Measurements from ENCODE around the gene ADAMTSL4.
A peak's percentile ranks its signal among the peaks of the same experiment; 100 is the strongest.
"Not testable (repeated sequence)": the region's sequence is repeated elsewhere in the genome, so short reads cannot be mapped to it uniquely, and the experiment has no call there.

The ADAMTSL4 gene

DNA sequence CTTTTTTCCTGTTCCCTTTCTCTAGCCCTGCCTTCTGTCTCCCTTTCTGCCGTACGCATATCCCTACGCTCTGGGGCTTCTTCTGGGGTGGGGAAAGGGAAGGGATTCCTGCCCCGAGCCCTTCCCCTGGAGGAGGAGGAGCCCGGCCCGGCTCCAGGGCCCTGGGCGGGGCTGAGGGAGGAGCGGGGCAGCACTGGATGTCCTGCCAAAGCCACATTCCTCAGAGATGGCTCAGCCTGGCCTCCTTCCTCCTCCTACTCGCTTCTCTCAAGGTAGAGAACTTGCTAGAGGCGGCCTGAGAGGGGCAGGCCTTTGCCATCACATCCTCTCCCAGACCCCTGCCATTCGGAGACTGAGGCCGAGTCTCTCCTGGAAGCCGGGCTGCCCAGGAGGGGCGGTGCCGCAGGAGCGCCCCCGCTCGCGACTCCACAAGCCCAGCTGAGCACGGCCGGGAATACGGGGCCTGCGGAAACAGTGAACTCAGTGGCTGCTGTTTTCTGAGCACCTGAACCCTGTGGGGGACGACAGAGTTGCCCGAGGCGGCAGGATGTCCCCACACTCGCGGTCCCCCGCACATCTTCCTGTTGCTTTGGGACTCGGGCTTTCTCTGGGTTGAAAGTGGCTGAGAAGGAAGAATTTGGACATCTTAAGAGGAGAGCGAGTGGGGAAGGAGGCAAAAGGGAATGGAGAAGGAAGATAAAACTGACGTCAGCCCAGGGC, 12.2 kb downstream of the ADAMTSL4 start:
- Mint-ChIP-seq H3K9me3 (no peaks in the 10 kb centered on the region), H3K4me1 (peaks cover 51% of the 10 kb centered on the region), H3K27ac (peak overlapping the region; percentile 100), H3K4me3 (peak overlapping the region; percentile 86 to 88 (median 88)), H3K36me3 (ENCODE audit: low read depth) (no peaks in the 10 kb centered on the region), H3K27me3 (ENCODE audit: low read depth) (no peaks in the 10 kb centered on the region)
- TF ChIP-seq, protein P1, sequence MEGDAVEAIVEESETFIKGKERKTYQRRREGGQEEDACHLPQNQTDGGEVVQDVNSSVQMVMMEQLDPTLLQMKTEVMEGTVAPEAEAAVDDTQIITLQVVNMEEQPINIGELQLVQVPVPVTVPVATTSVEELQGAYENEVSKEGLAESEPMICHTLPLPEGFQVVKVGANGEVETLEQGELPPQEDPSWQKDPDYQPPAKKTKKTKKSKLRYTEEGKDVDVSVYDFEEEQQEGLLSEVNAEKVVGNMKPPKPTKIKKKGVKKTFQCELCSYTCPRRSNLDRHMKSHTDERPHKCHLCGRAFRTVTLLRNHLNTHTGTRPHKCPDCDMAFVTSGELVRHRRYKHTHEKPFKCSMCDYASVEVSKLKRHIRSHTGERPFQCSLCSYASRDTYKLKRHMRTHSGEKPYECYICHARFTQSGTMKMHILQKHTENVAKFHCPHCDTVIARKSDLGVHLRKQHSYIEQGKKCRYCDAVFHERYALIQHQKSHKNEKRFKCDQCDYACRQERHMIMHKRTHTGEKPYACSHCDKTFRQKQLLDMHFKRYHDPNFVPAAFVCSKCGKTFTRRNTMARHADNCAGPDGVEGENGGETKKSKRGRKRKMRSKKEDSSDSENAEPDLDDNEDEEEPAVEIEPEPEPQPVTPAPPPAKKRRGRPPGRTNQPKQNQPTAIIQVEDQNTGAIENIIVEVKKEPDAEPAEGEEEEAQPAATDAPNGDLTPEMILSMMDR (IDR thresholded peaks at IDR 0.05; ENCODE audit: unreplicated experiment in 3 of 3): peak in 2 of 3 experiments; percentile 6 to 29

DNA sequence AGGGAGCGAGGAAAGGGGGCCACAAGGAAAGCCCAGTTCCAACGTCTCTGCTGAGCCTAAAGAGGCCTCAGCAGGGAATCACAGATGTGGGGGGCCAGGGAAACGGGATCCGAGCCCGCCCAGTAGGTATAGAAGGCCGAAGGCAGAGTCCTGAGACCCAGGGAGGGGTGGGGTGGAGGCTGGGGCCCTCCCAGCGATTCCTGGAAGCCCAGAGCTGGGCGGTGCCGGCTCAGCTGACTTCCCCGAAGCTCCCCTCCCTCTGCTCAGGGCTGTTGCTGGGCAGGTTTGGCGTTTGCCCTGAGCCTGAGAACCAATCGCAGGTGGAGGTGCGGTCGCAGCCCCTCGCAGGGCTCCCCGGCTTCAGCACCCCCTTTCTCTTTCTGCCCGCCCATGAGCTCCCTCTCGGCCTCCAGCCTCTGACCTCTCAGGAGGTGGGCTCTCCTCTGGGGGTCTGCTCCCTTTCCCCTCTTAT, 12.8 kb downstream of the ADAMTSL4 start:
- Mint-ChIP-seq H3K9me3 (no peaks in the 10 kb centered on the region), H3K36me3 (ENCODE audit: low read depth) (no peaks in the 10 kb centered on the region), H3K4me3 (peak overlapping the region; percentile 86 to 88 (median 88)), H3K27me3 (ENCODE audit: low read depth) (no peaks in the 10 kb centered on the region), H3K27ac (peak overlapping the region; percentile 100), H3K4me1 (peaks cover 52% of the 10 kb centered on the region)
- TF ChIP-seq, protein P1 (IDR thresholded peaks at IDR 0.05; ENCODE audit: unreplicated experiment in 3 of 3): no peak

DNA sequence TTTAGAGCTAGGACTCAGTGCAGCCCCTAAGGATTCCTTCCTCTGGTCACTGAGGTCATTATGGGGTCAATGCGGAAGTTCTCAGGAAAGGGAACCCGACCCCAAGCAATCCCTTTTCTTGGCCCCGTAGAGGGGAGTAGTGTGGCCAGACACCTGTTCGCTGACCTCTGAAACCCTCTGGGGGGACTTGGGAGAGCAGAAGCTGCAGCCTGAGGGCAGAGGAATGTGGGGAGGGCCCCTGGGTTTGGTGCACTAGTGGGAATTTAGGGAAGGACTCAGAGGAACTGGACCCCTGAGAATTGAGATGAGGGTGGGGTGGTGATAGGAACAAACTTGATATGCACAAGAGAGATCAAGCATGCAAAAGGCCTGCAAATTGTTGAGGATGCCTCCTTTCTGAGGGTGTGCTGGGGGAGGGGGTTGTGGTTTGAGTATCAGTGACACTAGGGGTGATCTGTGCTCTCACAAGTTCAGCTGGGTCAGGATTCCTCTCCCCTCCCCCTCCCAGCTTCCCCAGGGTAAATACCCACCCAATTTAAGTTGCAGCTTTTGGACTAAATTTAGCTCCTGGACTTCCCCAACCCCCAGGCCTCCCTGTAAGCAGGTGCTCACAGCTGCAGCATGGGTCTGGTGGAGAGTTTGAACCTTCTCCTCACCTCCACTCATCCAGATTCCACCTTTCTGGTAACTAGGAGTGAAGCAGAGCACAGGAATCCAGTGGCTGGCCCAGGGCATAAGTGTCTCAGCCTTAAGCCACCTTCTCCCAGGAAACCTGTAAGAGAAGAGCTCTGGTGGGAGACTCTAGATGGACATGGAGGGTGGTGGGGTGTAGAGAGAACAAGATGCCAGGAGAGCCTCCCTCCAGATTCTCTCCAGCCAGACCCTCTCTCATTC, 13.5 kb downstream of the ADAMTSL4 start:
- peak overlapping the region; percentile 86 to 88 (median 88) for H3K4me3 Mint-ChIP-seq
- TF ChIP-seq, protein P1 (IDR thresholded peaks at IDR 0.05; ENCODE audit: unreplicated experiment in 3 of 3): no peak
- no peaks in the 10 kb centered on the region for H3K27me3 Mint-ChIP-seq (ENCODE audit: low read depth)
- peaks cover 59% of the 10 kb centered on the region for H3K4me1 Mint-ChIP-seq
- H3K36me3 Mint-ChIP-seq (ENCODE audit: low read depth): no peaks in the 10 kb centered on the region
- H3K27ac Mint-ChIP-seq: peak overlapping the region; percentile 100
- no peaks in the 10 kb centered on the region for H3K9me3 Mint-ChIP-seq

DNA sequence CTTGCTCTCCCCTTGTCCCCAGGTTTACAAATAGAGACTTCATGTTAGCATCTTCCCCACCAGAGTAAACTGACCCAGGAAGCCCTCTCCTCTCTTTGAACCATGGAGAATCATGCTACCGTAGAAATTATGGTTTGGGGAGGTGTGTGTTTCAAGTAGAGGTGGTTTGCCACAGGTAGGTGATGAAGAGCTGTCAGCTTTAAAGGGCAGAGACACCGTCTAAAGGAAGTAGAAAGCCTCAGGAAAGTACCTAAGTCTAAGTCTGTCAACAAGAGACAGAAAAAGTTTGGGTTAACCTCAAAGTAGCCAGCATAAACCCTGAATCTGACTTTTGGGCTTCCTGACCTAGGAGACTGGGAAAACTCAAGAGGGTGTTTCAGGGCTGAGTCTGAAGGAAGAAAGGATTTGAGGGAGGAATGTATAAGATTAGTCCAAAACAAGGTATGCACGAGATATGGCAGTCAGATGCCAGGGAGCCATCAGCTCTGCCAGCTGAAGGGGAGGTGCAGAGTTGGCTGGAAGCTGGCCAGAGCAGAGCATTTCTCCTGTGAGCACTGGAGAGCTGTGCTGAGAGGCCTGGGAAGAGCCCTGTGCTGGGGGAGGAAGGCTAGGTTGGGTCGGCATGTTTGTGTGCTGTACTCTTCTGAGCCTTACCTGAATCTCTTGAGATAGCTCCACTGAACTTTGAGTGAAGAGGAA, 14.3 kb downstream of the ADAMTSL4 start:
- Mint-ChIP-seq H3K36me3 (ENCODE audit: low read depth) (no peaks in the 10 kb centered on the region), H3K4me3 (peak overlapping the region; percentile 13 to 88 (median 86)), H3K4me1 (peaks cover 67% of the 10 kb centered on the region), H3K9me3 (no peaks in the 10 kb centered on the region), H3K27ac (peak overlapping the region; percentile 100), H3K27me3 (ENCODE audit: low read depth) (no peaks in the 10 kb centered on the region)
- TF ChIP-seq, protein P1 (IDR thresholded peaks at IDR 0.05; ENCODE audit: unreplicated experiment in 3 of 3): no peak

DNA sequence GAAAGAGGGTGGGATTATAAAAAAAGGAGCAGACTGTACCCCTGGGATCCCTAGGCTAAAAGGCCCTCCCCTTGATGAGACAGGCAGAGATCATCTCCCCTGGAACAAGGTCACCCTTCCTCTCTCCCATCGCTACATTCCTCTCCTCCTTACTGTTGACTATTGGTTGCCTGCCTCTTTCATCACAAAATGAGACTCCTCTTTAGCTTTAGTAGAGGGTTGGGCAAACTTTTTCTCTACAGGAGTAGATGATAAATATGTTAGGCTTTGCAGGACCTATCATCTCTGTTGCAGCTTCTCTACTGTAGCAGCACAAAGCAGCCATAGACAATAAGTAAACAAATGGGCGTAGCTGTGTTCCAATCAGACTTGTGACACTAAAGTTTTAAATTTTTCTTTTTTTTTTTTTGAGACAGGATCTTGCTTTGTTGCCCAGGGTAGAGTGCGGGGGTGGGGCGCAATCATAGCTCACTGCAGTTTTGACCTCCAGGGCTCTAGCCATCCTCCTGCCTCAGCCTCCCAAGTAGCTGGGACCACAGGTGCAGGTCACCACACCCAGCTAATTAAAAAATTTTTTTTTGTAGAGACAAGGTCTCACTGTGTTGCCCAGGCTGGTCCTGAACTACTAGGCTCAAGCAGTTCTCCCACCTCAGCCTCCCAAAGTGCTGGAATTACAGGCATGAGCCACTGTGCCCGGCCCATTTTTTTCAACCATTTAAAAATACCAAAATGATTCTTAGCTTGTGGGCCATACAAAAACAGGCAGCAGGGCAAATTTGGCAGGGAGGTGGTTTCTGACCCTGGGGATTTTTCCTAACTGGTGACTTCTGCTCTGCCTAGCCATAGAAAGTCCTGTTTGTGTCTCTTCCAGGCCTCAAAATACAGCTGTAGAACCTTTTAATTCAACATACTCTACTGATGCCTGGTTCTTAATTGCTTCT, 15.1 kb downstream of the ADAMTSL4 start:
- H3K36me3 Mint-ChIP-seq (ENCODE audit: low read depth): no peaks in the 10 kb centered on the region
- H3K4me1 Mint-ChIP-seq: peaks cover 73% of the 10 kb centered on the region
- TF ChIP-seq, protein P1 (IDR thresholded peaks at IDR 0.05; ENCODE audit: unreplicated experiment in 3 of 3): no peak
- H3K27ac Mint-ChIP-seq: peak overlapping the region; percentile 100
- H3K4me3 Mint-ChIP-seq: peak overlapping the region in 2 of 3 experiments; percentile 13 to 86
- no peaks in the 10 kb centered on the region for H3K27me3 Mint-ChIP-seq (ENCODE audit: low read depth)
- no peaks in the 10 kb centered on the region for H3K9me3 Mint-ChIP-seq

DNA sequence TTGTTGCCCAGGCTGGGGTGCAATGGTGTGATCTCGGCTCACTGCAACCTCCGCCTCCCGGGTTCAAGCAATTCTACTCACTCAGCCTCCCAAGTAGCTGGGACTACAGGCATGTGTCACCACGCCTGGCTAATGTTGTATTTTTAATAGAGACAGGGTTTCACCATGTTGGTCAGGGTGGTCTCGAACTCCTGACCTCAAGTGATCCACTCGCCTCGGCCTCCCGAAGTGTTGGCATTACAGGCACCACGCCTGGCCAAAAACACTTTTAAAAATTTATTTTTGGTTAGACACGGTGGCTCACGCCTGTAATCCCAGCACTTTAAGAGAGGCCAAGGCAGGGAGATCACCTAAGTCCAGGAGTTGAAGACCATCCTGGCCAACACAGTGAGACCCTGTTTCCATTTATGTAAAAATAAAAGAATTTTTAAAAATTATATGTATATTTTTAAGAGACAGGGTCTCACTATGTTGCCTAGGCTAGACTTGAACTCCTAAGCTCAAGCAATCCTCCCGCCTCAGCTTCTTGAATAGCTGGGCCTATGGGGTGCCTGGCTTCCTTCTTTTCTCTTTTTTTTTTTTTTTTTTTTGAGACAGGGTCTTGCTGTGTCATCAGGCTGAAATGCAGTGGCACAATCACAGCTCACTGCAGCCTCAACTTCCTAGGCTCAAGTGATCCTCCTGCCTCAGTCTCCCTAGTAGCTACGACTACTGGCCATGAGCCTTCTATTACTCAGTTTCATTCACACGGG, 16.2 kb downstream of the ADAMTSL4 start:
- Mint-ChIP-seq H3K4me3 (peak overlapping the region in 2 of 3 experiments; percentile 16 to 17), H3K27ac (peak overlapping the region; percentile 87 to 100 (median 98)), H3K4me1 (peaks cover 76% of the 10 kb centered on the region)
- H3K9me3 Mint-ChIP-seq; H3K27me3 Mint-ChIP-seq (ENCODE audit: low read depth); H3K36me3 Mint-ChIP-seq (ENCODE audit: low read depth): not testable (repeated sequence)
